GM23248 (cell line): Measurements from ENCODE around the gene EFCAB7.

Experiments used
- EZH2 ChIP-seq: fragments of 200-600 bp; sonication (generic); IDR thresholded peaks from 2 replicates; pipeline ENCODE4 v1.6.1; 2018; ENCODE audit warnings: antibody characterized with exemption, mild to moderate bottlenecking; ENCODE audit not compliant: insufficient read depth, poor library complexity, severe bottlenecking
- EZH2phosphoT487 ChIP-seq: fragments of 200-600 bp; sonication (generic); IDR thresholded peaks from 2 replicates; pipeline ENCODE4 v1.6.1; 2018; ENCODE audit warnings: antibody characterized with exemption, moderate library complexity, mild to moderate bottlenecking, low read depth; ENCODE audit not compliant: insufficient read depth

DNA sequence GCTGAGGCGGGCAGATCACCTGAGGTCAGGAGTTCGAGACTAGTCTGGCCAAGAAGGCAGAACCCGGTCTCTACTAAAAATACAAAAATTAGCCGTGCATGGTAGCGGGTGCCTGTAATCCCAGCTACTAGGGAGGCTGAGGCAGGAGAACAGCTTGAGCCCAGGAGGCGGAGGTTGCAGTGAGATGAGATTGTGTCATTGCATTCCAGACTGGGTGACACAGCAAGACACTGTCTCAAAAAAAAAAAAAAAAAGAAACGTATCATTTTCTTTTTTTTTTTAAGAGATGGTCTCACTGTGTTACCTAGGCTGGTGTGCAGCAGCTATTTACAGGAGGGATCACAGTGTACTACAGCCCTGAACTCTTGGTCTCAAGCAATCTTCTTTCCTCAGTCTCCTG lies 47.6 kb upstream of the EFCAB7 start:
- TF ChIP-seq EZH2phosphoT487 (no peak), EZH2 (no peak)
